ENCODE results near the gene CHEK2.

The CHEK2 gene

DNA sequence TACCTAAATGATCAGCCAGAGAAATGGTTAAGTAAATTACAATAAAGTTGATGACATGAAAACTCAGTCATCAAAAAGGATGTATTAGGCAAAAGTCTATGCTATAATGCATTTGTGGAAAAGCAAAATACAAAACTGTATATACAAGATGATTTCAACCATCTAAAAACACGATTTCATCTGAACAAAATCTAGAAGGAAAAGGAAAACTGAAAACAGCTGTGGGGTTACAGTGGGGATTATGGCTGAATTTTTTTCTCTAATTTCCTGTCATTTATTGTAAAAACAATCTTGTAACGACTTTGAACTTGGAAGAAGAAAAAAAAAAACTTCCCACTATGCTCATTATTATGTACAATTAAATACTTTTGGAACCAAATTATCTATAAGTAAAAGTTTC lies 30.3 kb downstream of the CHEK2 start:
- Histone ChIP-seq H3K27ac (no peak overlapping the region), H3K4me3 (ENCODE audit: low read depth in 1 of 2, low read length in 1 of 2) (no peak overlapping the region)
- TF ChIP-seq, protein P1, sequence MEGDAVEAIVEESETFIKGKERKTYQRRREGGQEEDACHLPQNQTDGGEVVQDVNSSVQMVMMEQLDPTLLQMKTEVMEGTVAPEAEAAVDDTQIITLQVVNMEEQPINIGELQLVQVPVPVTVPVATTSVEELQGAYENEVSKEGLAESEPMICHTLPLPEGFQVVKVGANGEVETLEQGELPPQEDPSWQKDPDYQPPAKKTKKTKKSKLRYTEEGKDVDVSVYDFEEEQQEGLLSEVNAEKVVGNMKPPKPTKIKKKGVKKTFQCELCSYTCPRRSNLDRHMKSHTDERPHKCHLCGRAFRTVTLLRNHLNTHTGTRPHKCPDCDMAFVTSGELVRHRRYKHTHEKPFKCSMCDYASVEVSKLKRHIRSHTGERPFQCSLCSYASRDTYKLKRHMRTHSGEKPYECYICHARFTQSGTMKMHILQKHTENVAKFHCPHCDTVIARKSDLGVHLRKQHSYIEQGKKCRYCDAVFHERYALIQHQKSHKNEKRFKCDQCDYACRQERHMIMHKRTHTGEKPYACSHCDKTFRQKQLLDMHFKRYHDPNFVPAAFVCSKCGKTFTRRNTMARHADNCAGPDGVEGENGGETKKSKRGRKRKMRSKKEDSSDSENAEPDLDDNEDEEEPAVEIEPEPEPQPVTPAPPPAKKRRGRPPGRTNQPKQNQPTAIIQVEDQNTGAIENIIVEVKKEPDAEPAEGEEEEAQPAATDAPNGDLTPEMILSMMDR (IDR thresholded peaks at IDR 0.05) = no peak

DNA sequence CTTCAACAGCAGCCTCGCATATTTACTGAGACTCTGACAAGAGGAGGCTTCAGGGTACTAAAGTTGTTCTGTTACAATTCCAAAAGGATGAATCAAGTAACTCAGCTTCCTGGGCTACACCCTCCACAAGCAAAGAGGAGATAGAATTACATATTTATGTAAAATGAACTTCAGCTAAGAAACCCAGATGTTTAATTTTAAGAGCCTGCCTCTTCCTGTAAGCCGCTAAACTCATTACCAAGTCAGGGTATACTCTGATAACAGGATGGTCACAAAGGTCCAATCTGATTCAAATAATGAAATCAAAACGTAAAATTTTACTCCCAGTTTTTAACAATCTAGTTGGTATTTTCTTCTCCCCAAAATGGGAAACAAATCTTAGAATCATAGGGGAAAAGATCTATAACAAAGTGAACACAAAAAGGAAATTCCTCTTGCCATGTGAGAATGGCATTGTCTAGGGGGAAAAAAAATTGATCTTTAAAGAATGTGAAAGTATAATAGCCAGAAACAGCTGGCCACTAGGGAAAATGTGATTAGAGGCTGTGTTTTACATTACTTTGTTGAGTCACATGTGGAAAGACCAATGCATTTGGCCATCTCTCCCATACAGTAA lies 30.9 kb downstream of the CHEK2 start:
- peaks cover 13% of the 10 kb centered on the region for H3K36me3 ChIP-seq
- no peak overlapping the region for H3K27ac ChIP-seq
- H3K4me3 ChIP-seq (ENCODE audit: low read depth in 1 of 2, low read length in 1 of 2) = no peak overlapping the region
- H3K9me3 ChIP-seq = no peaks in the 10 kb centered on the region
- no peaks in the 10 kb centered on the region for H3K27me3 ChIP-seq
- TF ChIP-seq, protein P1 (IDR thresholded peaks at IDR 0.05) = no peak
- no peaks in the 10 kb centered on the region for H3K4me1 ChIP-seq (ENCODE audit: control insufficient read depth in 1 of 2, insufficient read depth in 1 of 2, low read depth in 1 of 2, low read length in 1 of 2)

More for the DNA sequence above, 30.3 kb downstream of the CHEK2 start:
- H3K27me3 ChIP-seq = no peaks in the 10 kb centered on the region
- H3K9me3 ChIP-seq = no peaks in the 10 kb centered on the region
- peaks cover 14% of the 10 kb centered on the region for H3K36me3 ChIP-seq
- H3K4me1 ChIP-seq (ENCODE audit: control insufficient read depth in 1 of 2, insufficient read depth in 1 of 2, low read depth in 1 of 2, low read length in 1 of 2) = no peaks in the 10 kb centered on the region

DNA sequence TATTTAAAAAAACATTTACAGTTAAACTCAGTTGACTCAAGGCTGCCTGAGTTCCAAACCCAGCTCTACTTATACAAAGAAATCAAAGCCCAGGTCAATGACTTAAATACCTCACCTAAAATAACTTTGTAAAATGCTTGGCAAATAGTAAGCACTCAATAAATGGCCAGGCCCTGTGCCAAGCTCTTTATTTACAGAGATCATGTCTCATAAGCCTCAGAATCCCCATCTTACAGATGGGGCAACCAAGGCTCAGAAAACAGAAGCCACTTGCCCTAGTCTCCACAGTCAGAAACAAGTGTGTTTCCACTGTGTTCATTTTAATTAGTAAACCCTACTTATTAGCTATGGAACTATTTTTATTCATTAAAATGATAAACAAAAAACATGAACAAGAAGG lies 31.5 kb downstream of the CHEK2 start:
- Histone ChIP-seq H3K4me1 (ENCODE audit: control insufficient read depth in 1 of 2, insufficient read depth in 1 of 2, low read depth in 1 of 2, low read length in 1 of 2) (no peaks in the 10 kb centered on the region), H3K36me3 (peaks cover 13% of the 10 kb centered on the region), H3K4me3 (ENCODE audit: low read depth in 1 of 2, low read length in 1 of 2) (no peak overlapping the region), H3K9me3 (no peaks in the 10 kb centered on the region), H3K27me3 (no peaks in the 10 kb centered on the region), H3K27ac (no peak overlapping the region)
- TF ChIP-seq, protein P1 (IDR thresholded peaks at IDR 0.05) = no peak

DNA sequence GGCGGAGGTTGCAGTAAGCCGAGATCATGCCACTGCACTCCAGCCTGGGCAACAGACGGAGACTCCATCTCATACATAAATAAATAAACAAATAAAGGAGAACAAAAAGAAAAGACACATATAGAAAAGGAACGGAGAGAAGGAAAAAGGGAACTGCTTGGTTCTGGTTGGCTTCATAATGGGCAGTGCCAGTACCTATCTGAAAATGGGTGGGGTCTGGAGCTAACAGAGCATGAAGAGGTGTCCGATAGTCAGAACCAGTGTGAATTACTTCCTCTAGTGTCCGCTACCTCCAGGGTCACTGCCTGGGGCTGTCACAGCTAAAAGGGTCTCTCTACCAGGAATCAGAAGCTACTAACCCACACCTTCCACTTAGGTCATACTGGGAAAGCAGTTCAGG lies 34.8 kb downstream of the CHEK2 start:
- Histone ChIP-seq H3K36me3 (peaks cover 13% of the 10 kb centered on the region), H3K4me3 (ENCODE audit: low read depth in 1 of 2, low read length in 1 of 2) (no peak overlapping the region), H3K9me3 (no peaks in the 10 kb centered on the region), H3K27ac (no peak overlapping the region), H3K27me3 (no peaks in the 10 kb centered on the region), H3K4me1 (ENCODE audit: control insufficient read depth in 1 of 2, insufficient read depth in 1 of 2, low read depth in 1 of 2, low read length in 1 of 2) (no peaks in the 10 kb centered on the region)
- TF ChIP-seq, protein P1 (IDR thresholded peaks at IDR 0.05) = no peak

DNA sequence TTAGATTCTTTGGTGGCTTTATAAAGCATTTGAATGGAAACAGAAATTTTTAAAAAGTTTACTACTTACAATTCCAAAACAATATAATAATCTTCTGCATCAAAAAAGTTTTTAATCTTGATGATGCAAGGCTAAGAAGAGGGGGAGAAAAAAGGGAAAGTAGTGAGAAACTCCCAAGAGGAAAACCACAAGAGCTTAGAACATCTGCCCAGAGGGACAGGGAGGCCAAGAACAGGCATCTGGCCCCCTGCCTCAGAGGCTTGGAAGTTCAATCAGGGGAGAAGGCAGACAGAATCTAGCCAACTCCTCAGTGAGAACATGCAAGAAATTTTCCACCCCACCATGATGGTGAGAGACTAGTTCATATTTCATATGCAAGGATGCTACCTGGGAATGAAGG lies 38.2 kb downstream of the CHEK2 start:
- Histone ChIP-seq H3K27me3 (no peaks in the 10 kb centered on the region), H3K4me3 (ENCODE audit: low read depth in 1 of 2, low read length in 1 of 2) (no peak overlapping the region), H3K4me1 (ENCODE audit: control insufficient read depth in 1 of 2, insufficient read depth in 1 of 2, low read depth in 1 of 2, low read length in 1 of 2) (no peaks in the 10 kb centered on the region), H3K27ac (no peak overlapping the region), H3K9me3 (no peaks in the 10 kb centered on the region), H3K36me3 (peaks cover 5% of the 10 kb centered on the region)
- TF ChIP-seq, protein P1 (IDR thresholded peaks at IDR 0.05) = no peak

All from neutrophil (primary cell).